Left cardiac atrium (tissue), 4 donors: Measurements from ENCODE around the gene BPHL. TPM values are rescaled to one million over a fixed set of nuclear protein-coding genes. Genes with fewer than 3 reads are reported as not detected.
"Not testable (repeated sequence)": the region's sequence is repeated elsewhere in the genome, so short reads cannot be mapped to it uniquely, and the experiment has no call there.

Source experiments
- ATAC-seq, 2 donors: fragments of 200-7000 bp; cut with Tn5 transposase; one replicate each; pipeline ENCODE4 v1.9.1; 2020; ENCODE audit warnings: mild to moderate bottlenecking in 2 of 2, moderate library complexity in 2 of 2
- DNase-seq: peaks from one replicate; pipeline ENCODE4 v3.0.0-alpha.2; 2020
- intact Hi-C, 2 donors: fragments of 100-400 bp; cut with DNase I; formaldehyde crosslinking; loops; one replicate each; pipeline versions ENCODE4 v1.14.1 to v1.15.1; 2022 to 2023
- total RNA-seq, 2 donors: library from RNA; stranded (reverse); fragmentation: NEBNext Ultra II Directional; extraction: Animal tissue kit (Norgen Biotek cat#: 25700); gene quantifications; one replicate each; pipeline ENCODE4 v1.2.1, GENCODE V29; 2021
- donor health status: DM: no; HTN: yes; CAD: no.
- donor health status: DM: no; HTN: yes; CAD: no; lungs with severe emphysema.
- donor health status: DM: yes; HTN: yes; CAD: no.
- donor health status: Dilated cardiomyopathy.

BPHL gene
- total RNA-seq, 2 donors from 2014 or later: 12.4 to 13.6 TPM

- intact Hi-C loops: not testable (repeated sequence)
- ATAC-seq (peak in 1 of 2 donors; percentile 81), DNase-seq (peak; percentile 37)
Observed at GRCh38 chr6:3171313-3172175, 53.0 kb downstream of the BPHL start.

GRCh38 chr6:3172789-3173188 lies 54.3 kb downstream of the BPHL start:
- intact Hi-C loops, ATAC-seq, DNase-seq: not testable (repeated sequence)

GRCh38 chr6:3173636-3174089 lies 55.2 kb downstream of the BPHL start:
- DNase-seq, intact Hi-C loops, ATAC-seq: not testable (repeated sequence)

- DNase-seq (no peak), ATAC-seq (no peak)
- intact Hi-C loops: no loop called here
Observed at GRCh38 chr6:3175715-3176402, 57.3 kb downstream of the BPHL start.

- DNase-seq: peak; percentile 65
- intact Hi-C loops: no loop called here
- peak in 1 of 2 donors; percentile 83 for ATAC-seq
Observed at GRCh38 chr6:3176562-3177355, 58.2 kb downstream of the BPHL start.

GRCh38 chr6:3178666-3179065 lies 60.2 kb downstream of the BPHL start:
- ATAC-seq: peak in 1 of 2 donors; percentile 57
- intact Hi-C loops: not testable (repeated sequence)

GRCh38 chr6:3179945-3180344 lies 61.4 kb downstream of the BPHL start:
- DNase-seq, intact Hi-C loops: not testable (repeated sequence)
- ATAC-seq: peak; percentile 30 to 33

More at GRCh38 chr6:3178666-3179065, 60.2 kb downstream of the BPHL start:
- not testable (repeated sequence) for DNase-seq

GRCh38 chr6:3181105-3181504 lies 62.6 kb downstream of the BPHL start:
- no peak for ATAC-seq
- intact Hi-C loops: no loop called here
- no peak for DNase-seq

- no peak for ATAC-seq
- no peak for DNase-seq
- intact Hi-C loops: no loop called here
Observed at GRCh38 chr6:3183066-3183465, 64.6 kb downstream of the BPHL start.

GRCh38 chr6:3186974-3187382 lies 68.5 kb downstream of the BPHL start:
- ATAC-seq: no peak
- no peak for DNase-seq
- intact Hi-C loops: no loop called here

- no peak for ATAC-seq
- DNase-seq: no peak
- intact Hi-C loops: no loop called here
Observed at GRCh38 chr6:3188262-3188661, 69.8 kb downstream of the BPHL start.

GRCh38 chr6:3189192-3189591 lies 70.7 kb downstream of the BPHL start:
- intact Hi-C loops, ATAC-seq, DNase-seq: not testable (repeated sequence)

- DNase-seq: no peak
Observed at GRCh38 chr6:3190056-3190455, 71.5 kb downstream of the BPHL start.

GRCh38 chr6:3190779-3191178 lies 72.3 kb downstream of the BPHL start:
- intact Hi-C loops: no loop called here
- ATAC-seq (no peak), DNase-seq (no peak)

More at GRCh38 chr6:3190056-3190455, 71.5 kb downstream of the BPHL start:
- ATAC-seq: no peak
- intact Hi-C loops: no loop called here

GRCh38 chr6:3193102-3193849 lies 74.8 kb downstream of the BPHL start:
- intact Hi-C loops: no loop called here
- ATAC-seq: no peak

GRCh38 chr6:3194535-3195419 lies 76.3 kb downstream of the BPHL start:
- peak in 1 of 2 donors; percentile 65 for ATAC-seq
- no peak for DNase-seq
- intact Hi-C loops: no loop called here

More at GRCh38 chr6:3193102-3193849, 74.8 kb downstream of the BPHL start:
- DNase-seq: no peak

- intact Hi-C loops: no loop called here
- DNase-seq (no peak), ATAC-seq (no peak)
Observed at GRCh38 chr6:3195420-3195694, 76.8 kb downstream of the BPHL start.
